Measurements from ENCODE around the gene GRK7. TPM values are rescaled to one million over a fixed set of nuclear protein-coding genes. Genes with fewer than 3 reads are reported as not detected.

The GRK7 gene
- total RNA-seq, 1 experiment from 2014 or later: not detected

DNA sequence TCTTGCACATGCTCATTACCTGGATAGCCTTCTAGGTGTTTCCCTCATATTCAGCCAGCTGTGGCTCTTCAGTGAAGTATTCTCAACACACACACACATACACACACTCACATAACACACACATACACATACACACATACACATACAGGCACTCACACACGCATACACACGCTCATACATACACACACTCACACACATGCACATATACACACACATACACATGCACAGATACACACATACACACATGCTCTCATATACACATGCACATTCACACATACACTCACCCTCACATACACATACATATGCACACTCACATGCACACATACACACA, 41.2 kb downstream of the GRK7 start:
- no peak overlapping the region for H3K27ac Mint-ChIP-seq (ENCODE audit: unreplicated experiment)
- BruUV-seq (replicated peaks): no TSS peak
- H3K27me3 Mint-ChIP-seq (ENCODE audit: unreplicated experiment): no peaks in the 10 kb centered on the region
- CTCF ChIA-PET: no interaction called here
- no peak for DNase-seq
- H3K36me3 Mint-ChIP-seq (ENCODE audit: insufficient read depth, unreplicated experiment): no peaks in the 10 kb centered on the region
- TF ChIP-seq, protein P1, sequence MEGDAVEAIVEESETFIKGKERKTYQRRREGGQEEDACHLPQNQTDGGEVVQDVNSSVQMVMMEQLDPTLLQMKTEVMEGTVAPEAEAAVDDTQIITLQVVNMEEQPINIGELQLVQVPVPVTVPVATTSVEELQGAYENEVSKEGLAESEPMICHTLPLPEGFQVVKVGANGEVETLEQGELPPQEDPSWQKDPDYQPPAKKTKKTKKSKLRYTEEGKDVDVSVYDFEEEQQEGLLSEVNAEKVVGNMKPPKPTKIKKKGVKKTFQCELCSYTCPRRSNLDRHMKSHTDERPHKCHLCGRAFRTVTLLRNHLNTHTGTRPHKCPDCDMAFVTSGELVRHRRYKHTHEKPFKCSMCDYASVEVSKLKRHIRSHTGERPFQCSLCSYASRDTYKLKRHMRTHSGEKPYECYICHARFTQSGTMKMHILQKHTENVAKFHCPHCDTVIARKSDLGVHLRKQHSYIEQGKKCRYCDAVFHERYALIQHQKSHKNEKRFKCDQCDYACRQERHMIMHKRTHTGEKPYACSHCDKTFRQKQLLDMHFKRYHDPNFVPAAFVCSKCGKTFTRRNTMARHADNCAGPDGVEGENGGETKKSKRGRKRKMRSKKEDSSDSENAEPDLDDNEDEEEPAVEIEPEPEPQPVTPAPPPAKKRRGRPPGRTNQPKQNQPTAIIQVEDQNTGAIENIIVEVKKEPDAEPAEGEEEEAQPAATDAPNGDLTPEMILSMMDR (IDR thresholded peaks at IDR 0.05; ENCODE audit: unreplicated experiment): no peak
- no peaks in the 10 kb centered on the region for H3K9me3 Mint-ChIP-seq (ENCODE audit: low read depth, unreplicated experiment)
- no peaks in the 10 kb centered on the region for H3K4me1 Mint-ChIP-seq (ENCODE audit: low read depth, unreplicated experiment)
- H3K4me3 Mint-ChIP-seq (ENCODE audit: low read depth, unreplicated experiment): no peak overlapping the region
- intact Hi-C loops (cut with micrococcal nuclease; ENCODE audit: unreplicated experiment): no loop called here

DNA sequence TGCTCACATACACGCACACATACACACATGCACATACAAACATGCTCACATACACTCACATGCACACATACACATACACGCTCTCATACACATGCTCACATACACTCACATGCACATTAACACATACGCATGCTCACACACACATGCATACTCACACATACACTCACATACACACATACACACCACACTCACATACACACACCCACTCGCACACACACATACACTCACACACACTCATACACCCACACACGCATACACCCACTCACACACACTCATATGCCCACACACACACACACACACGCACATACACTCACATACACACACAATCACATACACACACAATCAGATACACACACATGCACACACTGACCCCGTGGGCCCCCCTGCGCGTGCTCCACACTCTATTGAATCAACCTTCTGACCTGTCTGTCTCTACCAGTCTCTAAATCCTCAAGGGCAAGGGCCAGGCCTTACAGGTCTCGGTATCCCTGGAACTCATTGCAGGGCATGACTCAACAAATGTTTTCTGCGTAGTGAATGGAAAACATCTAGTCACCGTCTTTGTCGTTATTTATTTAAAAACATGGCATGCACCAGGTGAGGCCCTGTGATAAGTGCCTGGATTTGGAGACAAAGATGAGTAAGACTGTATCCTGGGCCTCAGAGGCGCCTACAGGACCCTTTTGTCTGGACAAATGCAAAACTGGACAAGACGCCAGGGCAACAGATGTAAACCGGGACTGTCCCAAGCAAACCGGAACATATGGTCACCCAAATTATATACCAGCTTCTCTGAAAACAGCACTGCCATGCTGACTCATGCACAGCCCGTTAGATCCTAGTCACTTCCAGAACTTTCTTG, 41.8 kb downstream of the GRK7 start:
- Mint-ChIP-seq H3K4me3 (ENCODE audit: low read depth, unreplicated experiment) (no peak overlapping the region), H3K27me3 (ENCODE audit: unreplicated experiment) (no peaks in the 10 kb centered on the region), H3K27ac (ENCODE audit: unreplicated experiment) (no peak overlapping the region), H3K4me1 (ENCODE audit: low read depth, unreplicated experiment) (no peaks in the 10 kb centered on the region), H3K36me3 (ENCODE audit: insufficient read depth, unreplicated experiment) (no peaks in the 10 kb centered on the region), H3K9me3 (ENCODE audit: low read depth, unreplicated experiment) (no peaks in the 10 kb centered on the region)
- intact Hi-C loops (cut with micrococcal nuclease; ENCODE audit: unreplicated experiment): no loop called here
- CTCF ChIA-PET: no interaction called here
- BruUV-seq (replicated peaks): no TSS peak
- TF ChIP-seq, protein P1 (IDR thresholded peaks at IDR 0.05; ENCODE audit: unreplicated experiment): no peak
- DNase-seq: no peak

DNA sequence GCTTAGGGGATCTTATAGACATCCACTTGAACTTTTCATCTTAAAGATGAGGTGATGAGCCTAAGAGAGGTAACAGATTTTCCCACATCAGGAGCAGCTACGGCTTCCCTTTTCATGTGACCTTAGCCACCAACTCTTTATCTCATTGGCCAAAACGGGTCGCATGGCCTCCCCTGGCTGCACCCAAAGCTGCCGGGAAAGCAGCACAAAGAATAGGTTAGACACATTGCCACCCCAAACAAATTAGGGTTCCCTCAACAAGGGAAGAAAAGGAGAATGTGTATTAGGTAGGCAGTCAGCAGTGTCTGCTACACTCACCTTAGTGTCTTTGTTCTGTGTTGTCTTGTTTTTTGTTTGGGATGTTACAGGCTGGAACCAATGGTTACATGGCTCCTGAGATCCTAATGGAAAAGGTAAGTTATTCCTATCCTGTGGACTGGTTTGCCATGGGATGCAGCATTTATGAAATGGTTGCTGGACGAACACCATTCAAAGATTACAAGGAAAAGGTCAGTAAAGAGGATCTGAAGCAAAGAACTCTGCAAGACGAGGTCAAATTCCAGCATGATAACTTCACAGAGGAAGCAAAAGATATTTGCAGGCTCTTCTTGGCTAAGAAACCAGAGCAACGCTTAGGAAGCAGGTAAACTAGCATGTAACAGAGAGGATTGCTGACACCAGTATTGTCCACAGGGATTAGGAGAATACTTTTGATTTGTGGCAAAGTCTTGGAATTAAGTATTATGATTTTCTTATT, 44.2 kb downstream of the GRK7 start:
- no peaks in the 10 kb centered on the region for H3K36me3 Mint-ChIP-seq (ENCODE audit: insufficient read depth, unreplicated experiment)
- H3K27me3 Mint-ChIP-seq (ENCODE audit: unreplicated experiment): no peaks in the 10 kb centered on the region
- no peak for DNase-seq
- intact Hi-C loops (cut with micrococcal nuclease; ENCODE audit: unreplicated experiment): no loop called here
- CTCF ChIA-PET: interaction anchor here (0.6 kb wide), 1 partner anchor 34 kb away, joined by 3 read pairs; no protein-coding TSS in a partner anchor
- TF ChIP-seq, protein P1 (IDR thresholded peaks at IDR 0.05; ENCODE audit: unreplicated experiment): no peak
- no peaks in the 10 kb centered on the region for H3K9me3 Mint-ChIP-seq (ENCODE audit: low read depth, unreplicated experiment)
- no peaks in the 10 kb centered on the region for H3K4me1 Mint-ChIP-seq (ENCODE audit: low read depth, unreplicated experiment)
- no TSS peak for BruUV-seq (replicated peaks)
- no peak overlapping the region for H3K4me3 Mint-ChIP-seq (ENCODE audit: low read depth, unreplicated experiment)
- H3K27ac Mint-ChIP-seq (ENCODE audit: unreplicated experiment): no peak overlapping the region

DNA sequence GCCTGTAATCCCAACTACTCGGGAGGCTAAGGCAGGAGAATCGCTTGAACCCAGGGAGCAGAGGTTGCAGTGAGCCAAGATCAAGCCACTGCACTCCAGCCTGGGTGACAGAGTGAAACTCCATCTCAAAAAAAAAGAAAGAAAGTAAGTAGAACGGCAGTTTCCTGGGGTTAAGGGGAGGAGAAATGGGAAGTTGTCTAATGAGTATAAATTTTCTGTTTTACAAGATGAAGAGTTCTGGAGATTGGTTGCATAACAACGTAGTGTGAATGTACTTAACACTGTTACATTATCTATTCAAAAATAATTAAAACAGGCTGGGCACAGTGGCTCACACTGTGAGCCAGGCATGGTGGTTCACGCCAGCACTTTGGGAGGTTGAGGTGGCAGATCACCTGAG, 45.4 kb downstream of the GRK7 start:
- CTCF ChIA-PET: no interaction called here
- intact Hi-C loops (cut with micrococcal nuclease; ENCODE audit: unreplicated experiment): no loop called here

More for the DNA sequence above, 45.4 kb downstream of the GRK7 start:
- Mint-ChIP-seq H3K4me1 (ENCODE audit: low read depth, unreplicated experiment) (no peaks in the 10 kb centered on the region), H3K36me3 (ENCODE audit: insufficient read depth, unreplicated experiment) (no peaks in the 10 kb centered on the region), H3K9me3 (ENCODE audit: low read depth, unreplicated experiment) (no peaks in the 10 kb centered on the region), H3K4me3 (ENCODE audit: low read depth, unreplicated experiment) (no peak overlapping the region), H3K27ac (ENCODE audit: unreplicated experiment) (no peak overlapping the region), H3K27me3 (ENCODE audit: unreplicated experiment) (peaks cover 4% of the 10 kb centered on the region)
- no peak for DNase-seq
- TF ChIP-seq, protein P1 (IDR thresholded peaks at IDR 0.05; ENCODE audit: unreplicated experiment): no peak
- BruUV-seq (replicated peaks): no TSS peak

Measured in Calu3 (cell line).